PC-9 (cell line): Measurements from ENCODE around the gene MGAT4A.

ENCODE experiments used
- EZH2 ChIP-seq: fragments of 200-600 bp; sonication (generic); IDR thresholded peaks from 2 replicates; pipeline ENCODE4 v1.8.0; 2017; ENCODE audit warnings: antibody characterized with exemption, low read depth
- TF ChIP-seq, protein P1 (sequence below): fragments of 200-600 bp; sonication (generic); conservative IDR thresholded peaks from 2 replicates; pipeline ENCODE4 v1.6.1; 2017; ENCODE audit warnings: mixed run types, antibody characterized with exemption, mild to moderate bottlenecking, moderate library complexity

DNA sequence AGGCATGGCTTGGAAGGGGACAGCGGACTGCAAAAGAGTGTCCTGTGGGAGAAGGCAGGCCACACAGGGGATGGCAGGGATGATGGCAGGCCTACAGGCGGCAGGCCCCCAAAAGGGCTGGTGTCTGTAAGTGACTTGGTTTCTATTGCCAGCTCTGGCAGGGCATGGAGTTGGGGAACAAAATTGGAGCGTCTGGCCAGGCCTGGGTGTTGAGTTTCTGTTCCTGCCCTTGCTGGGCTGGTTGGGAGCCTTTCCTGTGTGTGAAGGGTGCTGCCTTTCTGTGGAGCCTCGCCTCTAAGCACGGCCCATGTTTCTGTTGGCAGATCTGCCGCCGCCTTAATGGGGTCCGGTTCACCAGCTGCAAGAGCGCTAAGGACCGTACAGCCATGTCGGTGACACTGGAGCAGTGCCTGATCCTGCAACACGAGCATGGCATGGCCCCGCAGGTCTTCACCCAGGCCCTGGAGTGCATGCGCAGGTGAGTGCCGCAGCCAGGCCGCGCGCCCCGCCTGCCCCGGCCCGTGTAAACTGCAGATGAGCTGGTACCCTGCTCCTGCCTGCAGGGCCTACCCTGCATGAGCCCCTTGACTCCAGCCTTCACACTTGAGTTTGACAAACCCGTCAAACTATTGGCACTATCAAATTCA is 154.1 kb downstream of the MGAT4A start:
- TF ChIP-seq, protein P1, sequence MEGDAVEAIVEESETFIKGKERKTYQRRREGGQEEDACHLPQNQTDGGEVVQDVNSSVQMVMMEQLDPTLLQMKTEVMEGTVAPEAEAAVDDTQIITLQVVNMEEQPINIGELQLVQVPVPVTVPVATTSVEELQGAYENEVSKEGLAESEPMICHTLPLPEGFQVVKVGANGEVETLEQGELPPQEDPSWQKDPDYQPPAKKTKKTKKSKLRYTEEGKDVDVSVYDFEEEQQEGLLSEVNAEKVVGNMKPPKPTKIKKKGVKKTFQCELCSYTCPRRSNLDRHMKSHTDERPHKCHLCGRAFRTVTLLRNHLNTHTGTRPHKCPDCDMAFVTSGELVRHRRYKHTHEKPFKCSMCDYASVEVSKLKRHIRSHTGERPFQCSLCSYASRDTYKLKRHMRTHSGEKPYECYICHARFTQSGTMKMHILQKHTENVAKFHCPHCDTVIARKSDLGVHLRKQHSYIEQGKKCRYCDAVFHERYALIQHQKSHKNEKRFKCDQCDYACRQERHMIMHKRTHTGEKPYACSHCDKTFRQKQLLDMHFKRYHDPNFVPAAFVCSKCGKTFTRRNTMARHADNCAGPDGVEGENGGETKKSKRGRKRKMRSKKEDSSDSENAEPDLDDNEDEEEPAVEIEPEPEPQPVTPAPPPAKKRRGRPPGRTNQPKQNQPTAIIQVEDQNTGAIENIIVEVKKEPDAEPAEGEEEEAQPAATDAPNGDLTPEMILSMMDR = no peak
- TF ChIP-seq EZH2 = no peak
